Mononuclear cell (primary cell): Measurements from ENCODE around the gene OSER1. TPM values are rescaled to one million over a fixed set of nuclear protein-coding genes. Genes with fewer than 3 reads are reported as not detected.
"Not testable (repeated sequence)": the region's sequence is repeated elsewhere in the genome, so short reads cannot be mapped to it uniquely, and the experiment has no call there.

Experiments used
- H3K27me3 ChIP-seq: 2 replicates; pipeline ENCODE4 v1.6.0; 2011; ENCODE audit warnings: low read length, control low read depth; ENCODE audit not compliant: insufficient read depth
- H3K4me1 ChIP-seq: 2 replicates; pipeline ENCODE4 v1.5.1; 2011; ENCODE audit warnings: mild to moderate bottlenecking, low read length, control low read depth; ENCODE audit not compliant: insufficient read depth
- H3K4me3 ChIP-seq: 2 replicates; pipeline ENCODE4 v1.5.1; 2011; ENCODE audit warnings: mild to moderate bottlenecking, low read length, moderate library complexity
- H3K9me3 ChIP-seq: 2 replicates; pipeline ENCODE4 v1.5.1; 2011; ENCODE audit warnings: low read depth, mild to moderate bottlenecking, control low read depth, low read length
- total RNA-seq: library from RNA; depleted of rRNA; stranded (reverse); fragments of >200 nt; gene quantifications from one replicate; pipeline ENCODE4 v1.2.3, GENCODE V29; 2012

OSER1 gene
- 109 TPM for total RNA-seq

DNA sequence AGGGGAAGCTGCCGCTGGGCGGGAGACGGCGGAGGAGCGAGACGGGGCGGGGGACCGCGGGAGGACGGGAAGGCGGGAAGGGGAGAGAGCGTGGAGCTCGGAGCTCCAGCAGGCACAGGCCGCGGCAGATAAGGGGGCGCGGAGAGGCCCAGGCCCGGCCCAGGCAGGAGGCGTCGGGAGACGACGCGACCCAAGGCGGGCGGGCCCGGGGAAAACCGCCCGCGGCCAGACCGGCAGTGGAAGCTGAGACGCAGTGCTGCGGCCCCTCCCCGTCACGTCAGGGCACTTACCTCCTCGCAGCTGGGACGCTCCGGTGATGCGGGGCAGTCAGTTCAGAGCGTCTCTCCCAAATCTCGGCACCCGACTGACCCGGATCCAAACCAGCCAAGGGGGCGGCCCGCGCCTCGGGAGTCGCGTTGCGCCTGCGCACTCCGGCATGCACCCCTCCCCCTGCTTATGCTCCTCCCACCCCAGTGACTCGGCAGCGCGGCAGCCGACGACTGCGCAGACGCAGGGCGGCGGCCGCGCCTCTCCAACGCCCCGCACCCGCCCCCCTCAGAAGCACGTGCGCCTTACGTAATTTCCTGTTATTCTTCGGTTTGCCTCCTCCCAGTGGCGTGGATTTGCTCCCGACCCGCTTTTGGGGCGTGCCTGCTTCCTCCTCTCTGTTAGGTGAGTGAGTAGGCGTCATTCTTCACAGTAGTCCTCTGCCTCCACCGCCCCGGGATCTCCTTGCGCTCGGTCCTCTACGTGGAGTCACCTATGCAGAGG lies at the start of gene OSER1:
Gene OSER1 (minus strand): TSS at position 366 of the 771 bp plus-strand sequence. CDS start 3,814 bp downstream, outside the sequence.
- Histone ChIP-seq H3K27me3 (no peaks in the 10 kb centered on the region), H3K4me3 (peak within 1 kb of the TSS; percentile 68), H3K9me3 (no peaks in the 10 kb centered on the region), H3K4me1 (peaks cover 45% of the 10 kb centered on the region)

DNA sequence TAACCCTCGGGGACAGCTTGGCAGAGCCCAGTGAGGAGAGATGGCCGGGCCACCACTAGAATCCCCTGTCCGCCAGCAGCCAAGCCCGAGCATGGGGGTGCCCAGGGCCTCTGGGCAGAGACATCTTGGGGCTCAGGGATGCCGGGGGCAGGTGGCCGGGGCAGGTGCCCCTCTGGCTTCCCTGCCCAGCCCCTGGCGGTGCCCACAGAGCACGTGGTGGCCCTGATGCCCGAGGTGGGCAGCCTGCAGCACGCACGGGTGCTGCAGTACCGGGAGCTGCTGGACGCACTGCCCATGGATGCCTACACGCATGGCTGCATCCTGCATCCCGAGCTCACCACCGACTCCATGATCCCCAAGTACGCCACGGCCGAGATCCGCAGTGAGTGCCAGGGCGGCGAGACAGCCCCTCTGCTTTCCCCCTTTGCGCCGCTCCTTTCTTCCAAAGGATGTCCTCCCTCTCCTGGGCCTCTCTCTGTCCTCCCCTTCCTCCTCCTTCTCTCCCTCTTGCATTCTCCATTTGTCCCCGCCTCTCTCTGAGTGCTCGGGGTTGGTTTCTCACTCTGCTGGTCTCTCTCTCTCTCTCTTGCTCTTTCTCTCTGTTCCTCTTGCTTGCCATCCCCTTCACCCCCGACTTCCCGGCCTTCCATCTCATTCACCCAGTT lies 47.8 kb upstream of the OSER1 start:
- H3K4me1 ChIP-seq: no peaks in the 10 kb centered on the region
- no peak overlapping the region for H3K4me3 ChIP-seq
- no peaks in the 10 kb centered on the region for H3K9me3 ChIP-seq
- H3K27me3 ChIP-seq: no peaks in the 10 kb centered on the region

- Histone ChIP-seq H3K27me3 (no peaks in the 10 kb centered on the region), H3K9me3 (no peaks in the 10 kb centered on the region), H3K4me1 (no peaks in the 10 kb centered on the region), H3K4me3 (no peak overlapping the region)
Observed at GRCh38 chr20:44256961-44257360, 46.4 kb upstream of the OSER1 start.

GRCh38 chr20:44255942-44256341 lies 45.4 kb upstream of the OSER1 start:
- no peaks in the 10 kb centered on the region for H3K4me1 ChIP-seq
- H3K4me3 ChIP-seq: no peak overlapping the region
- H3K9me3 ChIP-seq: no peaks in the 10 kb centered on the region
- no peaks in the 10 kb centered on the region for H3K27me3 ChIP-seq

GRCh38 chr20:44254073-44254472 lies 43.5 kb upstream of the OSER1 start:
- Histone ChIP-seq H3K4me1 (no peaks in the 10 kb centered on the region), H3K27me3 (peaks cover 2% of the 10 kb centered on the region), H3K4me3 (no peak overlapping the region), H3K9me3 (no peaks in the 10 kb centered on the region)

DNA sequence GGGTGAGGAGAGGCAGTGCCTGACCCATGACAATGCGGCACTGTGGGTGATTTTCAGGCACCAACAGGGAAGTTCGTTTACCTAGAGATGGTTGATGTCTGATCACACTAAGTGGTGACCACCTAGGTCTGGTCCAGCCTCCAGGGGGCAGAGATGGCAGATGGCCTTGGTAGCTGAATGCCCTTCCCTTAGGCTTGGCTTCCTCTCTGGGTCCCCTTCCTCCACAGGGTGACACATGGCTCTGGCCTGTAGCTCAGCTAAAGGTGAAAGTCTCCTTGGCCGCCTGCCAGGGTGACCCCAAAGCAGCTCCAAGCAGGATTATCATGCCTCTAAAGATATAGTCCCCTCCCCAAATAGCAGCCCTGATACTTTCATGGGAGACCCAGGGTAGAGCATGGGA lies 43.0 kb upstream of the OSER1 start:
- Histone ChIP-seq H3K9me3 (no peaks in the 10 kb centered on the region), H3K4me3 (no peak overlapping the region), H3K27me3 (peaks cover 5% of the 10 kb centered on the region), H3K4me1 (no peaks in the 10 kb centered on the region)

DNA sequence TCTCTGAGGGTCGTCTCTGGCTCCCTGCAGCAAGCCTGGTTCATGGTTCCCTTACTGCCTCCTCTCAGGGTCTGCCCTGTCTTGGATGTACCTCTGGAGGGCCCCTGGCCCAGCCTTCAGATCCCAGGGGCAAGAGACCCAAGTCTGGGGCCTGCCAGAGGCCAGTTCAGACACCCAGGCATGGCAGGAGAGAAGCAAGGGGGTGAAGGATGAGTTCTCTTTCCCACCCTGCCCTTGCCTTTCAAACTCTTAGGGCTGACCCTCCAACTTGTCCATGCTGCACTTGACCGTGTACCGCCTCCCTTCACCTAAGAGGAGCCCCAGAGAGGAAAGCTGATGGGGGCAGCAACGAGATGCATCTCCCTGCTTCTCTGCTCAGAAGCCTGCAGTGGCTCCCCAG lies 40.7 kb upstream of the OSER1 start:
- Histone ChIP-seq H3K27me3 (peaks cover 22% of the 10 kb centered on the region), H3K4me3 (no peak overlapping the region), H3K4me1 (no peaks in the 10 kb centered on the region), H3K9me3 (no peaks in the 10 kb centered on the region)

GRCh38 chr20:44248410-44248759 lies 37.8 kb upstream of the OSER1 start:
- Histone ChIP-seq H3K9me3 (no peaks in the 10 kb centered on the region), H3K4me1 (no peaks in the 10 kb centered on the region), H3K27me3 (peaks cover 27% of the 10 kb centered on the region), H3K4me3 (no peak overlapping the region)

DNA sequence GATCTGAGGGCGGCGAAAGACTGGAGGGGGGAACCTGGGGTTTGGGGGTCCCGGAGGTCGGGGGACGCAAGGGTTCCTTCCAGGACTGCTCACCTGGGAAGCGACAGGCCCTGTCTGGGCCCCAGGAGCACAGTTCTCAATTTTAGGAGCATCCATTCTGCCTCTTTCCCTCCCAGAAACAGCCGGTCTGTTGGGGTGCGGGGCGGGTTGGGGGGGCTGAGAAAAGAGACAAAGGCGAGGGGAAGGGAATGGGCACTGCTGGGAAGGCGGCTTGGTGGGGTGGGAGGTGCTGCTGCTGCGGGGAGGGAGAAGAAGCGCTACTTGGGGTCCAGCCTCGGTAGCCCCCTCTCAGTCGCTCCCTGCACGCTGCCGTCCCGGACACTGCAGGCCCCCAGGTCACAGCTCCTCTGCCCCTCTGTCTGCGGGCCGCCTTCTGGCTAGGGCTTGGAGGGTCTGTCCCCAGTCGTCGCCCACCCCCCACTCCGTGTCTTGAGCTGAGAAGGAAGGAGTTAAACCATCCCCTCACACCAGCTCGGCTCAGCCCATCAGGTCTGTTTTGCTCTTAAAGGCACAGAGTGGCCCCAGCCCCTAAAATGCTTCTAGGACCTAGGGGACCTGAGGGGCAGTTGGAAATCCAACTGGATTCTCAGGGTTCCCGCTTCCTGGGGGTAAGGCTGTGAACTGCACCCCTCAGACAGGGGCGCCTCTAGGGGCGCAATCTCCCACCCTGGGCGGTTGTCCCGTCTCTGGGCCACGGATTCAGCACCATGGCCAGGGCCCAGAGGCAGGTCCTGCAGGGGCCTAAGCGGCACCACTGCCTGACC lies 37.2 kb upstream of the OSER1 start:
- Histone ChIP-seq H3K4me1 (no peaks in the 10 kb centered on the region), H3K27me3 (peaks cover 27% of the 10 kb centered on the region), H3K9me3 (no peaks in the 10 kb centered on the region), H3K4me3 (no peak overlapping the region)

- H3K4me3 ChIP-seq: no peak within 1 kb of the TSS
- H3K4me1 ChIP-seq: no peaks in the 10 kb centered on the region
- H3K27me3 ChIP-seq: peaks cover 27% of the 10 kb centered on the region
Observed at GRCh38 chr20:44247131-44247571, 36.6 kb upstream of the OSER1 start, which contains the start of gene GDAP1L1. Gene GDAP1L1 (plus strand): TSS chr20:44247308. CDS start chr20:44247335, 27 bp downstream.

GRCh38 chr20:44245977-44246376 lies 35.4 kb upstream of the OSER1 start:
- Histone ChIP-seq H3K9me3 (no peaks in the 10 kb centered on the region), H3K27me3 (peaks cover 27% of the 10 kb centered on the region), H3K4me1 (no peaks in the 10 kb centered on the region), H3K4me3 (no peak overlapping the region)

More at GRCh38 chr20:44247131-44247571, 36.6 kb upstream of the OSER1 start, which contains the start of gene GDAP1L1:
- no peaks in the 10 kb centered on the region for H3K9me3 ChIP-seq

- Histone ChIP-seq H3K4me3 (no peak overlapping the region), H3K9me3 (no peaks in the 10 kb centered on the region), H3K27me3 (peaks cover 10% of the 10 kb centered on the region), H3K4me1 (no peaks in the 10 kb centered on the region)
Observed at GRCh38 chr20:44241796-44242195, 31.2 kb upstream of the OSER1 start.

- H3K27me3 ChIP-seq, H3K9me3 ChIP-seq, H3K4me3 ChIP-seq, H3K4me1 ChIP-seq: not testable (repeated sequence)
Observed at GRCh38 chr20:44236840-44237239, 26.3 kb upstream of the OSER1 start.

GRCh38 chr20:44235702-44236101 lies 25.1 kb upstream of the OSER1 start:
- Histone ChIP-seq H3K27me3 (no peaks in the 10 kb centered on the region), H3K4me3 (no peak overlapping the region), H3K4me1 (no peaks in the 10 kb centered on the region), H3K9me3 (no peaks in the 10 kb centered on the region)
